ENCODE measurements around the gene TMEM17. TPM values are rescaled to one million over a fixed set of nuclear protein-coding genes. Genes with fewer than 3 reads are reported as not detected.

Gene TMEM17
- total RNA-seq, 1 donor from 2014 or later, result 1.8 TPM

DNA sequence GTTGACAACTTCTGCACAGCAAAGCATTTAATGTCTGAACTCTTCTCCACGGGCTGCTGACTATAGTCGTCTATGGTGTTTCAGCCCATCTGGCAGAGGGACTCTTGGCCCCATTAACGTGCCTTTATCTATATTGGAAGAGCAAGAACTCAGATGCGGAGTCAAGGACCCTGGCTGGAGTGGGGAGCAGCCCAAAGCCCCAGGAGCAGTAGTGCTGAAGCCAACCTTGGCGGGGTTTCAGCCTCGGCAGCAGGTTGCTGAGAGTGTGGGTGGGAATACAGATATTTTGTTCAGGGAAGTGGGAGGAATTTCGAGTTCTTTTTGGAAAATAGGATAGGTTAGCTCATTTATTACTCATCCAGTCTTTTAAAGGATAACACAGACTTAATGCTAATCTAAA, 34.2 kb downstream of the TMEM17 start:
- Histone ChIP-seq H3K27me3 (no peaks in the 10 kb centered on the region), H3K79me2 (ENCODE audit: low read depth) (no peaks in the 10 kb centered on the region), H3K9ac (no peak overlapping the region), H3F3A (ENCODE audit: low read depth) (peaks cover 11% of the 10 kb centered on the region), H2AFZ (replicated peaks) (no peak overlapping the region), H4K20me1 (ENCODE audit: low read depth) (no peaks in the 10 kb centered on the region), H3K27ac (no peak overlapping the region), H3K4me1 (peaks cover 31% of the 10 kb centered on the region), H3K4me2 (no peak overlapping the region), H3K9me3 (ENCODE audit: low read depth) (no peaks in the 10 kb centered on the region), H3K4me3 (no peak overlapping the region), H3K36me3 (no peaks in the 10 kb centered on the region)
- H3K27me3 Mint-ChIP-seq (ENCODE audit: insufficient read depth, low read depth), result peaks cover 4% of the 10 kb centered on the region
- no peaks in the 10 kb centered on the region for H3K36me3 Mint-ChIP-seq
- DNase-seq (ENCODE audit: low spot score), result no peak
- H3K27ac Mint-ChIP-seq, result no peak overlapping the region
- no peak for TF ChIP-seq EZH2 (IDR thresholded peaks at IDR 0.05)
- TF ChIP-seq, protein P1, sequence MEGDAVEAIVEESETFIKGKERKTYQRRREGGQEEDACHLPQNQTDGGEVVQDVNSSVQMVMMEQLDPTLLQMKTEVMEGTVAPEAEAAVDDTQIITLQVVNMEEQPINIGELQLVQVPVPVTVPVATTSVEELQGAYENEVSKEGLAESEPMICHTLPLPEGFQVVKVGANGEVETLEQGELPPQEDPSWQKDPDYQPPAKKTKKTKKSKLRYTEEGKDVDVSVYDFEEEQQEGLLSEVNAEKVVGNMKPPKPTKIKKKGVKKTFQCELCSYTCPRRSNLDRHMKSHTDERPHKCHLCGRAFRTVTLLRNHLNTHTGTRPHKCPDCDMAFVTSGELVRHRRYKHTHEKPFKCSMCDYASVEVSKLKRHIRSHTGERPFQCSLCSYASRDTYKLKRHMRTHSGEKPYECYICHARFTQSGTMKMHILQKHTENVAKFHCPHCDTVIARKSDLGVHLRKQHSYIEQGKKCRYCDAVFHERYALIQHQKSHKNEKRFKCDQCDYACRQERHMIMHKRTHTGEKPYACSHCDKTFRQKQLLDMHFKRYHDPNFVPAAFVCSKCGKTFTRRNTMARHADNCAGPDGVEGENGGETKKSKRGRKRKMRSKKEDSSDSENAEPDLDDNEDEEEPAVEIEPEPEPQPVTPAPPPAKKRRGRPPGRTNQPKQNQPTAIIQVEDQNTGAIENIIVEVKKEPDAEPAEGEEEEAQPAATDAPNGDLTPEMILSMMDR (IDR thresholded peaks at IDR 0.05), result no peak
- TF ChIP-seq EZH2phosphoT487 (IDR thresholded peaks at IDR 0.05), result no peak
- H3K9me3 Mint-ChIP-seq, result no peaks in the 10 kb centered on the region
- peaks cover 30% of the 10 kb centered on the region for H3K4me1 Mint-ChIP-seq
- no peak overlapping the region for H3K4me3 Mint-ChIP-seq

GRCh38 chr2:62471404-62471803, 34.6 kb downstream of the TMEM17 start:
- no peak overlapping the region for H3K27ac Mint-ChIP-seq

GRCh38 chr2:62469548-62469947, 36.4 kb downstream of the TMEM17 start:
- Mint-ChIP-seq H3K27me3 (ENCODE audit: insufficient read depth, low read depth) (peaks cover 6% of the 10 kb centered on the region), H3K36me3 (no peaks in the 10 kb centered on the region), H3K27ac (no peak overlapping the region), H3K9me3 (no peaks in the 10 kb centered on the region), H3K4me1 (peaks cover 24% of the 10 kb centered on the region), H3K4me3 (no peak overlapping the region)
- Histone ChIP-seq H3K4me2 (no peak overlapping the region), H4K20me1 (ENCODE audit: low read depth) (no peaks in the 10 kb centered on the region), H3K4me1 (peaks cover 37% of the 10 kb centered on the region), H3K27me3 (no peaks in the 10 kb centered on the region), H3F3A (ENCODE audit: low read depth) (peaks cover 26% of the 10 kb centered on the region), H3K36me3 (no peaks in the 10 kb centered on the region), H3K9ac (no peak overlapping the region), H3K79me2 (ENCODE audit: low read depth) (no peaks in the 10 kb centered on the region), H3K27ac (no peak overlapping the region), H2AFZ (replicated peaks) (no peak overlapping the region), H3K9me3 (ENCODE audit: low read depth) (no peaks in the 10 kb centered on the region), H3K4me3 (no peak overlapping the region)
- DNase-seq (ENCODE audit: low spot score), result no peak
- TF ChIP-seq EZH2 (IDR thresholded peaks at IDR 0.05) (no peak), EZH2phosphoT487 (IDR thresholded peaks at IDR 0.05) (no peak)
- TF ChIP-seq, protein P1 (IDR thresholded peaks at IDR 0.05), result no peak

More at GRCh38 chr2:62471404-62471803, 34.6 kb downstream of the TMEM17 start:
- Histone ChIP-seq H3K27me3 (no peaks in the 10 kb centered on the region), H3K27ac (no peak overlapping the region), H3K4me1 (peaks cover 33% of the 10 kb centered on the region), H3K9ac (no peak overlapping the region), H3K9me3 (ENCODE audit: low read depth) (no peaks in the 10 kb centered on the region), H3K79me2 (ENCODE audit: low read depth) (no peaks in the 10 kb centered on the region), H4K20me1 (ENCODE audit: low read depth) (no peaks in the 10 kb centered on the region), H3K4me3 (no peak overlapping the region), H3F3A (ENCODE audit: low read depth) (peaks cover 13% of the 10 kb centered on the region), H3K4me2 (no peak overlapping the region), H3K36me3 (no peaks in the 10 kb centered on the region), H2AFZ (replicated peaks) (no peak overlapping the region)
- Mint-ChIP-seq H3K4me3 (no peak overlapping the region), H3K9me3 (no peaks in the 10 kb centered on the region), H3K27me3 (ENCODE audit: insufficient read depth, low read depth) (peaks cover 4% of the 10 kb centered on the region), H3K36me3 (no peaks in the 10 kb centered on the region), H3K4me1 (peaks cover 26% of the 10 kb centered on the region)
- TF ChIP-seq EZH2phosphoT487 (IDR thresholded peaks at IDR 0.05) (no peak), EZH2 (IDR thresholded peaks at IDR 0.05) (no peak)
- TF ChIP-seq, protein P1 (IDR thresholded peaks at IDR 0.05), result no peak
- DNase-seq (ENCODE audit: low spot score), result no peak

All from neural progenitor cell (in vitro differentiated cells).